Measurements from ENCODE around the gene PAFAH1B1. TPM values are rescaled to one million over a fixed set of nuclear protein-coding genes. Genes with fewer than 3 reads are reported as not detected.
A peak's percentile ranks its signal among the peaks of the same experiment; 100 is the strongest.

PAFAH1B1 gene
- total RNA-seq, 1 donor from 2014 or later, result 109 TPM

GRCh38 chr17:2712300-2713043 lies 119.0 kb downstream of the PAFAH1B1 start:
- no peaks in the 10 kb centered on the region for H3K27me3 ChIP-seq (ENCODE audit: control insufficient read depth, insufficient read depth, low read length)
- DNase-seq (ENCODE audit: low read depth) (no peak), FAIRE-seq (peak; percentile 36)
- no peak for TF ChIP-seq CTCF (IDR thresholded peaks at IDR 0.05; ENCODE audit: insufficient read depth, low read length, severe bottlenecking)
- H3K4me3 ChIP-seq (ENCODE audit: low read depth, low read length), result peak overlapping the region; percentile 80
- H3K36me3 ChIP-seq (ENCODE audit: control insufficient read depth, insufficient read depth, low read length), result peaks cover 1% of the 10 kb centered on the region

- Histone ChIP-seq H3K4me3 (ENCODE audit: low read depth, low read length) (no peak overlapping the region), H3K27me3 (ENCODE audit: control insufficient read depth, insufficient read depth, low read length) (no peaks in the 10 kb centered on the region), H3K36me3 (ENCODE audit: control insufficient read depth, insufficient read depth, low read length) (no peaks in the 10 kb centered on the region)
- no peak for TF ChIP-seq CTCF (IDR thresholded peaks at IDR 0.05; ENCODE audit: insufficient read depth, low read length, severe bottlenecking)
- DNase-seq (ENCODE audit: low read depth) (no peak), FAIRE-seq (no peak)
These were observed 120.4 kb downstream of the PAFAH1B1 start for GRCh38 chr17:2713881-2714280.

DNA sequence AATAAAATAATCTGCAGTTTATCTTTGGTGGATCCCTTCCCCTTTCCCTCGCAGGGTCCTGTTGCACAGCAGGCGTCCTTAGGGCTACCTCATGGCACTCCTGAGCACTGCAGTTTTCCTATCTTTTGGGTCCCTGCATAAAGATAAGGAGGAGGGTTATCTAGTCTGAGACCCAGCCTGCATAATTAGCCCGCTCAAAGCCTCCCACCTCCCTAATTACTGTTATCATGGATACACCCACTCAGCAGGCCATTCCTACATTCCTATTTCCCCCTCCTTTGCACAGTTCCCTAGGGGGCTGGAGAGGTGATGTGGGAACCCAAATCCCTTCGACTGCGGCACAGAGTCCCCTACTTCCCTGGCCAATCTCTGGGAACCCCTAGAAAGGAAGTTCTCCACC lies 123.2 kb downstream of the PAFAH1B1 start:
- no peak for TF ChIP-seq CTCF (IDR thresholded peaks at IDR 0.05; ENCODE audit: insufficient read depth, low read length, severe bottlenecking)
- Histone ChIP-seq H3K36me3 (ENCODE audit: control insufficient read depth, insufficient read depth, low read length) (no peaks in the 10 kb centered on the region), H3K4me3 (ENCODE audit: low read depth, low read length) (no peak overlapping the region), H3K27me3 (ENCODE audit: control insufficient read depth, insufficient read depth, low read length) (no peaks in the 10 kb centered on the region)
- no peak for FAIRE-seq
- no peak for DNase-seq (ENCODE audit: low read depth)

DNA sequence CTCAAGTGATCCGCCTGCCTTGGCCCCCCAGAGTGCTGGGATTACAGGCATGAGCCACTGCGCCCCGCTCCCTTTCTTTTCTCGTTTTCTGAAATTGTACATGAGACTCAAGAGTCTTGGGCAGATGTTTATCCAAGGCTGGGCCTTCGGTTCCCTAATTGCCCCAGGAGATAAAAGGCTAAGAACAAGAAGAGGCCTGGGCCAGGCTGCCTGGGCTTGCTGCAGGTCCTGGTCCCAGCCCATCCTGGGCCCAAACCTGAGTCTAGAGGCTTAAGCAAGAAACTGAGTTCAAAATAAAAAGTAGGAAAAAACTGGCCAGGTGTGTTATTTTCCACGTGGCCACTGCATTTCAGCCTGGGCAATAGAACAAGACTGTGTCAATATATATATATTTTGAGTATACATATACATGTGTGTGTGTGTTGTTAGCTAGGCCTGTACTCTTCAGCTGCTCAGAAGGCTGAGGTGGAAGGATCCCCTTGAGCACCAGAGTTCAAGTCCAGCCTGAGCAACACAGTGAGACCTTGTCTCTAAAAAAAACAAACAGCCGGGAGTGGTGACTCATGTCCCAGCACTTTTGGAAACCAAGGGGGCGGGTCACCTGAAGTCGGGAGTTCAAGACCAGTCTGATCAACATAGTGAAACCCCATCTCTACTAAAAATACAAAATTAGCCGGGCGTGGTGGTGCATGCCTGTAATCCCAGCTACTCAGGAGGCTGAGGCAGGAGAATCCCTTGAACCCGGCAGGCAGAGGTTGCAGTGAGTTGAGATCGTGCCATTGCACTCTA lies 124.9 kb downstream of the PAFAH1B1 start:
- DNase-seq (ENCODE audit: low read depth), result peak; percentile 26
- no peak for TF ChIP-seq CTCF (IDR thresholded peaks at IDR 0.05; ENCODE audit: insufficient read depth, low read length, severe bottlenecking)
- no peak overlapping the region for H3K4me3 ChIP-seq (ENCODE audit: low read depth, low read length)
- H3K27me3 ChIP-seq (ENCODE audit: control insufficient read depth, insufficient read depth, low read length), result no peaks in the 10 kb centered on the region
- FAIRE-seq, result no peak
- H3K36me3 ChIP-seq (ENCODE audit: control insufficient read depth, insufficient read depth, low read length), result no peaks in the 10 kb centered on the region

- FAIRE-seq, result peak; percentile 18
These were observed 126.4 kb downstream of the PAFAH1B1 start for GRCh38 chr17:2719861-2720260.

More at GRCh38 chr17:2719861-2720260, 126.4 kb downstream of the PAFAH1B1 start:
- Histone ChIP-seq H3K36me3 (ENCODE audit: control insufficient read depth, insufficient read depth, low read length) (no peaks in the 10 kb centered on the region), H3K4me3 (ENCODE audit: low read depth, low read length) (no peak overlapping the region), H3K27me3 (ENCODE audit: control insufficient read depth, insufficient read depth, low read length) (no peaks in the 10 kb centered on the region)
- TF ChIP-seq CTCF (IDR thresholded peaks at IDR 0.05; ENCODE audit: insufficient read depth, low read length, severe bottlenecking), result no peak
- no peak for DNase-seq (ENCODE audit: low read depth)
